OCI-LY7 (cell line): ENCODE measurements around the gene HELZ. TPM values are rescaled to one million over a fixed set of nuclear protein-coding genes. Genes with fewer than 3 reads are reported as not detected.

Experiments
- BruUV-seq: library from RNA; stranded (reverse); fragments of 400-500 nt; replicated peaks from 2 replicates; lab custom pipeline; 2021; lab: Mats Ljungman, UMichigan
- CTCF ChIA-PET: fragments of 300-600 bp; sonication (Branson Sonifier 250); formaldehyde crosslinking; loops from one replicate; lab custom pipeline; 2022; ENCODE audit warnings: antibody characterized with exemption; ENCODE audit not compliant: unreplicated experiment; lab: Charles Lee
- POLR2A ChIA-PET: fragments of 300-600 bp; sonication (Branson Sonifier 250); formaldehyde crosslinking; loops from one replicate; lab custom pipeline; 2022; ENCODE audit warnings: antibody characterized with exemption; lab: Charles Lee
- DNase-seq: peaks from one replicate; pipeline ENCODE4 v3.0.0-alpha.2; 2015; ENCODE audit warnings: low spot score
- H2AFZ ChIP-seq: fragments of 200-600 bp; sonication (generic), shearing (Covaris generic); 2 replicates; pipeline ENCODE4 v1.6.1; 2014; ENCODE audit warnings: mild to moderate bottlenecking, antibody characterized with exemption, low read length, moderate library complexity
- H3K27ac ChIP-seq: fragments of 200-600 bp; sonication (generic); 2 replicates; pipeline ENCODE4 v1.5.1; 2014; ENCODE audit warnings: mixed run types, low read depth, mild to moderate bottlenecking, moderate library complexity, low read length, inconsistent platforms; ENCODE audit not compliant: poor library complexity, severe bottlenecking
- H3K36me3 ChIP-seq: fragments of 200-600 bp; sonication (generic); 2 replicates; pipeline ENCODE4 v1.6.1; 2014; ENCODE audit warnings: mild to moderate bottlenecking, antibody characterized with exemption, low read length, moderate library complexity, mixed read lengths; ENCODE audit not compliant: insufficient read depth
- H3K4me1 ChIP-seq: fragments of 200-600 bp; sonication (generic); 2 replicates; pipeline ENCODE4 v1.5.1; 2014; ENCODE audit warnings: mild to moderate bottlenecking, low read length; ENCODE audit not compliant: insufficient read depth, poor library complexity, severe bottlenecking
- H3K4me2 ChIP-seq: fragments of 200-600 bp; sonication (generic); 2 replicates; pipeline ENCODE4 v1.6.1; 2014; ENCODE audit warnings: mild to moderate bottlenecking, low read length
- H3K4me3 ChIP-seq: fragments of 200-600 bp; sonication (generic); 2 replicates; pipeline ENCODE4 v1.5.1; 2014; ENCODE audit warnings: mild to moderate bottlenecking, low read depth, low read length; ENCODE audit not compliant: poor library complexity, severe bottlenecking
- H3K79me2 ChIP-seq: fragments of 200-600 bp; sonication (generic); 2 replicates; pipeline ENCODE4 v1.6.1; 2016; ENCODE audit warnings: low read depth, mild to moderate bottlenecking, low read length, moderate library complexity, mixed read lengths; ENCODE audit not compliant: insufficient read depth
- H3K9me2 ChIP-seq: fragments of 200-600 bp; sonication (generic); 2 replicates; pipeline ENCODE4 v1.6.1; 2016; ENCODE audit warnings: mild to moderate bottlenecking, low read length, mixed read lengths; ENCODE audit not compliant: insufficient read depth
- H3K9me3 ChIP-seq: fragments of 200-600 bp; sonication (generic); 2 replicates; pipeline ENCODE4 v1.6.1; 2014; ENCODE audit warnings: mild to moderate bottlenecking, mixed run types, low read length, mixed read lengths
- H4K20me1 ChIP-seq: fragments of 200-600 bp; sonication (generic); 2 replicates; pipeline ENCODE4 v1.6.1; 2014; ENCODE audit warnings: mild to moderate bottlenecking, antibody characterized with exemption, low read length, moderate library complexity, mixed read lengths; ENCODE audit not compliant: insufficient read depth
- EZH2phosphoT487 ChIP-seq: fragments of 200-600 bp; sonication (generic); IDR thresholded peaks from 2 replicates; pipeline ENCODE4 v1.6.1; 2018; ENCODE audit warnings: low read depth, borderline replicate concordance, mild to moderate bottlenecking, mixed run types, antibody characterized with exemption, low read length, moderate library complexity, mixed read lengths
- intact Hi-C: fragments of 100-400 bp; cut with micrococcal nuclease; formaldehyde crosslinking; loops from one replicate; pipeline ENCODE4 v1.10.0; 2022; ENCODE audit not compliant: unreplicated experiment
- total RNA-seq, 2 experiments: library from RNA; depleted of rRNA in 1 of 2; stranded (reverse); fragments of >200 nt in 1 of 2; shearing (Covaris generic) in 1 of 2; gene quantifications; 2 replicates each; pipeline ENCODE4 v1.2.3, GENCODE V29; 2014 to 2022
- TF ChIP-seq, protein P1 (sequence below): fragments of 200-600 bp; sonication (generic); conservative IDR thresholded peaks from 2 replicates; pipeline ENCODE4 v1.5.1; 2014; ENCODE audit warnings: mild to moderate bottlenecking, antibody characterized with exemption, low read length, moderate library complexity, mixed read lengths

Gene HELZ
- total RNA-seq, 2 experiments from 2014 or later: 33.9 to 58.9 TPM

DNA sequence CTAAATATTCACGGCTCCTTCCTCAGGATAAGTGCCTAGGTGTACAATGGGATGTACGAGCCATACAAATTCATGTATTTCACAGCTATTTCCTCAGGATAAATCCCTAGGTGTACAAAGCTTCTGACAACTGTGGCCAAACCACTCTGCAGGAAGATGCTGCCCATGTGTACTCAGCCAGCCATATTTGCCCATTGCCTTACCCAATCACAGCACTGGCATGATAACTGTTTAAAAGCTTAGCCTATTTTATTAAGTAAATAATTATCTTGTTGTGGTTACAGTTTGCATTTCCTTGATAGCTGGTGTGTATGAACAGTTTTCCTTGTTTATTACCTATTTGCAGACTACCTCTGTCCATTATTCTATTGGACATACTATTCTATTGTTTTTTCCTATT lies 165.5 kb downstream of the HELZ start:
- TF ChIP-seq EZH2phosphoT487: no peak
- TF ChIP-seq, protein P1, sequence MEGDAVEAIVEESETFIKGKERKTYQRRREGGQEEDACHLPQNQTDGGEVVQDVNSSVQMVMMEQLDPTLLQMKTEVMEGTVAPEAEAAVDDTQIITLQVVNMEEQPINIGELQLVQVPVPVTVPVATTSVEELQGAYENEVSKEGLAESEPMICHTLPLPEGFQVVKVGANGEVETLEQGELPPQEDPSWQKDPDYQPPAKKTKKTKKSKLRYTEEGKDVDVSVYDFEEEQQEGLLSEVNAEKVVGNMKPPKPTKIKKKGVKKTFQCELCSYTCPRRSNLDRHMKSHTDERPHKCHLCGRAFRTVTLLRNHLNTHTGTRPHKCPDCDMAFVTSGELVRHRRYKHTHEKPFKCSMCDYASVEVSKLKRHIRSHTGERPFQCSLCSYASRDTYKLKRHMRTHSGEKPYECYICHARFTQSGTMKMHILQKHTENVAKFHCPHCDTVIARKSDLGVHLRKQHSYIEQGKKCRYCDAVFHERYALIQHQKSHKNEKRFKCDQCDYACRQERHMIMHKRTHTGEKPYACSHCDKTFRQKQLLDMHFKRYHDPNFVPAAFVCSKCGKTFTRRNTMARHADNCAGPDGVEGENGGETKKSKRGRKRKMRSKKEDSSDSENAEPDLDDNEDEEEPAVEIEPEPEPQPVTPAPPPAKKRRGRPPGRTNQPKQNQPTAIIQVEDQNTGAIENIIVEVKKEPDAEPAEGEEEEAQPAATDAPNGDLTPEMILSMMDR: no peak
- POLR2A ChIA-PET: interaction anchor here (0.6 to 2.8 kb wide), 2 partner anchors 12 to 209 kb away, joined by 3 to 14 read pairs; no protein-coding TSS in a partner anchor
- Histone ChIP-seq H4K20me1 (no peaks in the 10 kb centered on the region), H3K9me2 (no peaks in the 10 kb centered on the region), H3K4me3 (no peak overlapping the region), H3K4me1 (peaks cover 33% of the 10 kb centered on the region), H3K27ac (no peak overlapping the region), H3K9me3 (no peaks in the 10 kb centered on the region), H3K36me3 (peaks cover 22% of the 10 kb centered on the region), H3K79me2 (no peaks in the 10 kb centered on the region), H3K4me2 (no peak overlapping the region), H2AFZ (no peak overlapping the region)
- no peak for DNase-seq
- BruUV-seq: no TSS peak
- intact Hi-C loops: no loop called here
- CTCF ChIA-PET: no interaction called here

DNA sequence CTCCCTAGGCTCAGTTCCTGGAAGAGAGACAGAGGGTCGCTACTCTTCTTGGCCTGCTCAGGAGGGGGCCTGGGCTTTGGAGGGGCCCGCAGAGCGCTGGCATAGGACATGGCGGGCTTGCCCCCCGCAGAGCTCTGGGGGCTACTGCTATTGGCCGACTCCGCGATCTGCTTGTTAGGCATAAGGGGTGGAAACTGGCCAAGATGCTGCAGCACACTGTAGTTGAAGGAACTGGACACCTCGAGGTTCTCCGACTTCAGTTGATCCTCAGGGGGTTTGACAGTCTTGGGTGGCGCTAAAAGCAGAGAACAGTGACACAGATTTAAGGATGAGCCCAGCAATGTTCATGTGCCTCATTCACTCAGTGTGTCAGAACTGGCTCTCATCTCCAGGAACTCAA lies 166.7 kb downstream of the HELZ start:
- no peaks in the 10 kb centered on the region for H3K79me2 ChIP-seq
- H2AFZ ChIP-seq: no peak overlapping the region
- TF ChIP-seq, protein P1: no peak
- TF ChIP-seq EZH2phosphoT487: no peak
- CTCF ChIA-PET: no interaction called here
- H3K9me3 ChIP-seq: no peaks in the 10 kb centered on the region
- DNase-seq: no peak
- H3K36me3 ChIP-seq: peaks cover 14% of the 10 kb centered on the region
- H3K4me1 ChIP-seq: peaks cover 28% of the 10 kb centered on the region
- H3K27ac ChIP-seq: no peak overlapping the region
- intact Hi-C loops: no loop called here
- no peak overlapping the region for H3K4me2 ChIP-seq
- POLR2A ChIA-PET: interaction anchor here (0.6 to 2.8 kb wide), 7 partner anchors 11 to 157 kb away, joined by 3 to 14 read pairs (median 4); no protein-coding TSS in a partner anchor
- no peaks in the 10 kb centered on the region for H4K20me1 ChIP-seq
- H3K9me2 ChIP-seq: no peaks in the 10 kb centered on the region
- H3K4me3 ChIP-seq: no peak overlapping the region
- no TSS peak for BruUV-seq

DNA sequence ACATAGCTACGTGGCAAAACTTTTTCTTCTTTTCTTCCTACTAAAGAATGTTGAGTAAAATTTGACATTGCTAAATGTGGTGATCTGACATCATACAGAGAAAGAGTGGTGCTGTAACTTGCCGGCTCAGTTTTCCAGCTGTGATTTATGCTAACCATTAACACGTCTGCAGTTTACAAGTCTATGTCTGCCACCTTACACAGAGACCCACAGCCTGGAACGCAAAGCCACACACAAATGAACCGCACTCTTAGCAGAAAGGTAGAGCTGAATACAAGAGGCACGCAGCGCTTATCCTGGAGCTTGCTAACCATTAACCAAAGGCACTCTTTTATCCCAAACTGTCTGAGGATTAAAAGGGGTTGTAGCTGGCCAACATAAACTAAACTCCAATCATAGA lies 168.7 kb downstream of the HELZ start:
- no peak overlapping the region for H3K4me3 ChIP-seq
- no peaks in the 10 kb centered on the region for H3K79me2 ChIP-seq
- BruUV-seq: no TSS peak
- peaks cover 11% of the 10 kb centered on the region for H3K4me1 ChIP-seq
- no peaks in the 10 kb centered on the region for H4K20me1 ChIP-seq
- POLR2A ChIA-PET: interaction anchor here (0.6 kb wide), 1 partner anchor 520 kb away, joined by 3 read pairs; no protein-coding TSS in a partner anchor
- H3K27ac ChIP-seq: no peak overlapping the region
- H3K36me3 ChIP-seq: peaks cover 8% of the 10 kb centered on the region; the same call in 1 of the 2 replicates
- intact Hi-C loops: no loop called here
- no peaks in the 10 kb centered on the region for H3K9me3 ChIP-seq
- H3K9me2 ChIP-seq: no peaks in the 10 kb centered on the region
- H3K4me2 ChIP-seq: no peak overlapping the region
- CTCF ChIA-PET: no interaction called here
- H2AFZ ChIP-seq: no peak overlapping the region
- no peak for TF ChIP-seq EZH2phosphoT487
- TF ChIP-seq, protein P1: no peak
- DNase-seq: no peak
